Caco-2 (cell line): Measurements from ENCODE around the gene SGSM1. TPM values are rescaled to one million over a fixed set of nuclear protein-coding genes. Genes with fewer than 3 reads are reported as not detected.

ENCODE experiments used
- total RNA-seq: library from RNA; stranded (reverse); gene quantifications from 2 replicates; pipeline ENCODE4 v1.2.3, GENCODE V29; 2022

Gene SGSM1
- total RNA-seq, 1 experiment from 2014 or later, result 6.1 TPM

Other genes starting within 250 kb of the SGSM1 start
- 18.6 and 20.4 TPM in 2 replicates for gene LRRC75B, start 213.1 kb upstream of the SGSM1 start, total RNA-seq
- gene GGT1, start 203.0 kb upstream of the SGSM1 start, total RNA-seq, result 9.4 and 12.4 TPM in 2 replicates
- 0.16 and 0.45 TPM in 2 replicates for gene PIWIL3, start 31.5 kb upstream of the SGSM1 start, total RNA-seq
- gene LHFPL7, start 140.5 kb downstream of the SGSM1 start, total RNA-seq, result not detected in 2 replicates
- gene KIAA1671, start 146.5 kb downstream of the SGSM1 start, total RNA-seq, result 28.6 and 34.7 TPM in 2 replicates